CD14-positive monocyte (primary cell): ENCODE measurements around the gene INF2. TPM values are rescaled to one million over a fixed set of nuclear protein-coding genes. Genes with fewer than 3 reads are reported as not detected.

ENCODE experiments used
- DNase-seq, 3 donors: peaks; one replicate each; pipeline ENCODE4 v3.0.0-alpha.2; 2011 to 2022
- H2AFZ ChIP-seq: 2 replicates; pipeline ENCODE4 v1.6.0; 2012; ENCODE audit warnings: mild to moderate bottlenecking, low read depth, low read length, inconsistent platforms; ENCODE audit not compliant: insufficient read depth, poor library complexity, severe bottlenecking
- H3K27ac ChIP-seq, 2 donors: 1 replicate in 1 of 2; 2 replicates in 1 of 2; pipeline ENCODE4 v1.5.1; 2012 to 2013; ENCODE audit warnings: low read length in 2 of 2, control low read depth in 1 of 2, inconsistent platforms in 1 of 2, low read depth in 1 of 2, mild to moderate bottlenecking in 1 of 2
- H3K27me3 ChIP-seq, 2 donors: one replicate each; pipeline versions ENCODE4 v1.6.0 to v1.6.1; 2011 to 2013; ENCODE audit warnings: low read length in 2 of 2; ENCODE audit not compliant: control insufficient read depth in 2 of 2, insufficient read depth in 2 of 2
- H3K36me3 ChIP-seq, 2 donors: replicated peaks in 1 of 2; 1 replicate in 1 of 2; 2 replicates in 1 of 2; pipeline versions ENCODE4 v1.5.1 to v1.6.1; 2012 to 2013; ENCODE audit warnings: low read length in 2 of 2, control low read depth in 1 of 2, inconsistent platforms in 1 of 2, mild to moderate bottlenecking in 1 of 2; ENCODE audit not compliant: insufficient read depth in 2 of 2, control insufficient read depth in 1 of 2
- H3K4me1 ChIP-seq, 2 donors: 1 replicate in 1 of 2; 2 replicates in 1 of 2; pipeline versions ENCODE4 v1.5.1 to v1.6.1; 2012 to 2013; ENCODE audit warnings: low read length in 2 of 2, control low read depth in 1 of 2, inconsistent platforms in 1 of 2, mild to moderate bottlenecking in 1 of 2, moderate library complexity in 1 of 2; ENCODE audit not compliant: insufficient read depth in 2 of 2, control insufficient read depth in 1 of 2
- H3K4me2 ChIP-seq: replicated peaks from 2 replicates; pipeline ENCODE3; 2012; ENCODE audit warnings: low read length, moderate library complexity, mild to moderate bottlenecking; ENCODE audit not compliant: poor library complexity, severe bottlenecking; ENCODE audit errors: extremely low read depth
- H3K4me3 ChIP-seq, 3 experiments: fragments of 200-600 bp in 1 of 3; sonication (generic) in 1 of 3; replicated peaks in 1 of 3; 1 replicate in 2 of 3; 2 replicates in 1 of 3; pipeline ENCODE4 v1.5.1; 2011 to 2013; ENCODE audit warnings: low read length in 3 of 3, mild to moderate bottlenecking in 3 of 3, control low read depth in 2 of 3, low read depth in 2 of 3, inconsistent platforms in 1 of 3, moderate library complexity in 1 of 3
- H3K79me2 ChIP-seq: 2 replicates; pipeline ENCODE4 v1.6.0; 2012; ENCODE audit warnings: mild to moderate bottlenecking, control low read depth, inconsistent platforms, low read length, moderate library complexity; ENCODE audit not compliant: insufficient read depth
- H3K9ac ChIP-seq: 2 replicates; pipeline ENCODE4 v1.6.0; 2017; ENCODE audit warnings: low read length, mild to moderate bottlenecking; ENCODE audit not compliant: insufficient read depth, poor library complexity, severe bottlenecking
- H3K9me3 ChIP-seq, 2 donors: replicated peaks in 1 of 2; 1 replicate in 1 of 2; 2 replicates in 1 of 2; pipeline versions ENCODE4 v1.5.1 to v1.6.1; 2012 to 2013; ENCODE audit warnings: low read length in 2 of 2, control low read depth in 1 of 2; ENCODE audit not compliant: control insufficient read depth in 1 of 2, insufficient read depth in 1 of 2
- H4K20me1 ChIP-seq: 2 replicates; pipeline ENCODE4 v1.6.0; 2012; ENCODE audit warnings: mild to moderate bottlenecking, low read length, control low read depth, moderate library complexity; ENCODE audit not compliant: insufficient read depth
- H3K27ac Mint-ChIP-seq, 7 donors: one replicate each; pipeline ENCODE4 v1.8.0; 2020; ENCODE audit warnings: mild to moderate bottlenecking in 7 of 7, mixed read lengths in 7 of 7, moderate library complexity in 6 of 7, inconsistent platforms in 2 of 7
- H3K27me3 Mint-ChIP-seq, 3 donors: one replicate each; pipeline ENCODE4 v1.8.0; 2021 to 2022; ENCODE audit warnings: low read depth in 3 of 3, mild to moderate bottlenecking in 3 of 3, mixed read lengths in 3 of 3, moderate library complexity in 3 of 3, inconsistent platforms in 1 of 3
- H3K36me3 Mint-ChIP-seq, 2 donors: one replicate each; pipeline ENCODE4 v1.8.0; 2020; ENCODE audit warnings: mixed read lengths in 2 of 2, inconsistent platforms in 1 of 2, mild to moderate bottlenecking in 1 of 2
- H3K4me1 Mint-ChIP-seq: one replicate; pipeline ENCODE4 v1.8.0; 2020; ENCODE audit warnings: mild to moderate bottlenecking, mixed read lengths
- H3K4me3 Mint-ChIP-seq, 2 donors: one replicate each; pipeline ENCODE4 v1.8.0; 2020; ENCODE audit warnings: mild to moderate bottlenecking in 2 of 2, mixed read lengths in 2 of 2, moderate library complexity in 1 of 2
- H3K9me3 Mint-ChIP-seq, 7 donors: one replicate each; pipeline ENCODE4 v1.8.0; 2020 to 2022; ENCODE audit warnings: mixed read lengths in 7 of 7, mild to moderate bottlenecking in 6 of 7, moderate library complexity in 6 of 7, inconsistent platforms in 2 of 7
- CTCF ChIP-seq: fragments of 200-600 bp; IDR thresholded peaks from one replicate; pipeline ENCODE4 v1.8.0; 2022; ENCODE audit warnings: antibody characterized with exemption, mild to moderate bottlenecking
- WGBS: methylation state at CpG from one replicate; pipeline ENCODE4 v1.1.5; 2013; ENCODE audit warnings: missing lambda C conversion rate; ENCODE audit not compliant: insufficient coverage; 5-methylcytosine and 5-hydroxymethylcytosine counted together
- intact Hi-C, 2 donors: fragments of 100-400 bp; cut with micrococcal nuclease; formaldehyde crosslinking; loops; one replicate each; pipeline versions ENCODE4 v1.15.0 to v1.15.1; 2023
- polyA plus RNA-seq, 3 donors: library from polyadenylated mRNA; depleted of rRNA in 1 of 3; unstranded in 2 of 3; stranded (reverse) in 1 of 3; fragments of 300-500 nt in 2 of 3; fragments of >200 nt in 1 of 3; fragmentation: Illumina TruSeq in 2 of 3; gene quantifications; 1 replicate in 2 of 3; 2 replicates in 1 of 3; pipeline ENCODE4 v1.2.3, GENCODE V29; 2012 to 2021

Gene INF2
- polyA plus RNA-seq, 3 donors: 2.9 to 23.3 (median 3.8) TPM

GRCh38 chr14:104718871-104719270 is 29.5 kb downstream of the INF2 start:
- Mint-ChIP-seq H3K4me1 (peaks cover 2% of the 10 kb centered on the region), H3K36me3 (peaks cover 14 to 33% of the 10 kb centered on the region in 2 donors), H3K4me3 (no peak overlapping the region), H3K9me3 (no peaks in the 10 kb centered on the region), H3K27ac (no peak overlapping the region), H3K27me3 (peaks cover 0 to 4% (median 0%) of the 10 kb centered on the region in 3 donors)
- H3K36me3 ChIP-seq: peaks cover 4 to 15% of the 10 kb centered on the region in 2 donors
- H4K20me1 ChIP-seq: no peaks in the 10 kb centered on the region
- H3K79me2 ChIP-seq: no peaks in the 10 kb centered on the region
- no peak for TF ChIP-seq CTCF
- peaks cover 6 to 13% of the 10 kb centered on the region in 2 donors for H3K4me1 ChIP-seq
- H3K9ac ChIP-seq: no peak overlapping the region
- no peak for DNase-seq
- no peak overlapping the region for H3K4me3 ChIP-seq
- 99% methylated on average over 10 of the region's 11 CpGs for WGBS
- intact Hi-C loops: no loop called here
- no peak overlapping the region for H2AFZ ChIP-seq
- no peaks in the 10 kb centered on the region for H3K27me3 ChIP-seq
- no peak overlapping the region for H3K4me2 ChIP-seq
- no peak overlapping the region for H3K27ac ChIP-seq
- H3K9me3 ChIP-seq: no peaks in the 10 kb centered on the region

GRCh38 chr14:104719343-104719742 is 29.9 kb downstream of the INF2 start:
- Histone ChIP-seq H3K9me3 (no peaks in the 10 kb centered on the region), H3K4me3 (no peak overlapping the region), H3K4me2 (no peak overlapping the region), H3K27ac (no peak overlapping the region), H4K20me1 (no peaks in the 10 kb centered on the region), H3K27me3 (no peaks in the 10 kb centered on the region), H3K79me2 (no peaks in the 10 kb centered on the region), H2AFZ (no peak overlapping the region), H3K9ac (no peak overlapping the region), H3K4me1 (peaks cover 6 to 14% of the 10 kb centered on the region in 2 donors), H3K36me3 (peaks cover 4 to 13% of the 10 kb centered on the region in 2 donors)
- H3K4me1 Mint-ChIP-seq: peaks cover 2% of the 10 kb centered on the region
- TF ChIP-seq CTCF: no peak
- no peak overlapping the region for H3K27ac Mint-ChIP-seq
- peaks cover 0 to 4% (median 0%) of the 10 kb centered on the region in 3 donors for H3K27me3 Mint-ChIP-seq
- H3K9me3 Mint-ChIP-seq: no peaks in the 10 kb centered on the region
- H3K36me3 Mint-ChIP-seq: peaks cover 9 to 28% of the 10 kb centered on the region in 2 donors
- intact Hi-C loops: no loop called here
- no peak for DNase-seq
- no peak overlapping the region for H3K4me3 Mint-ChIP-seq
- 94% methylated on average over 11 of the region's 15 CpGs for WGBS
